PC-3 (cell line): Measurements from ENCODE around the gene GRK6. TPM values are rescaled to one million over a fixed set of nuclear protein-coding genes. Genes with fewer than 3 reads are reported as not detected.

Source experiments
- ATAC-seq: fragments of 200-7000 bp; cut with Tn5 transposase; 2 replicates; pipeline ENCODE4 v1.9.1; 2020; ENCODE audit warnings: mild to moderate bottlenecking, moderate library complexity
- BruUV-seq: library from RNA; stranded (reverse); fragments of 400-500 nt; replicated peaks from 2 replicates; lab custom pipeline; 2021; lab: Mats Ljungman, UMichigan
- CTCF ChIA-PET: fragments of 300-600 bp; sonication (Branson Sonifier 250); formaldehyde crosslinking; loops from one replicate; lab custom pipeline; 2022; ENCODE audit warnings: antibody characterized with exemption; lab: Charles Lee
- POLR2A ChIA-PET: fragments of 300-600 bp; sonication (Branson Sonifier 250); formaldehyde crosslinking; loops from one replicate; lab custom pipeline; 2022; ENCODE audit warnings: antibody characterized with exemption; ENCODE audit not compliant: unreplicated experiment; lab: Charles Lee
- DNase-seq: peaks from one replicate; pipeline ENCODE4 v3.0.0-alpha.2; 2015
- H2AFZ ChIP-seq: fragments of 300-600 bp; sonication (generic); 2 replicates; pipeline ENCODE4 v1.6.0; 2016; ENCODE audit warnings: antibody characterized with exemption, low read length
- H3F3A ChIP-seq: fragments of 300-600 bp; sonication (generic); one replicate; pipeline ENCODE4 v1.6.0; 2017; ENCODE audit warnings: antibody characterized with exemption, low read length, control low read depth, mild to moderate bottlenecking; ENCODE audit not compliant: unreplicated experiment
- H3K27ac ChIP-seq: fragments of 300-600 bp; sonication (generic); 2 replicates; pipeline ENCODE4 v1.5.1; 2016; ENCODE audit warnings: mild to moderate bottlenecking, low read length
- H3K27me3 ChIP-seq: fragments of 300-600 bp; sonication (generic); 2 replicates; pipeline ENCODE4 v1.6.1; 2016; ENCODE audit warnings: low read length, mixed read lengths
- H3K36me3 ChIP-seq: fragments of 300-600 bp; sonication (generic); 2 replicates; pipeline ENCODE4 v1.6.1; 2016; ENCODE audit warnings: low read depth, mixed run types, low read length, mixed read lengths
- H3K4me1 ChIP-seq: fragments of 300-600 bp; sonication (generic); 2 replicates; pipeline ENCODE4 v1.5.1; 2016; ENCODE audit warnings: low read length; ENCODE audit not compliant: insufficient read depth
- H3K4me2 ChIP-seq: fragments of 300-600 bp; sonication (generic); 2 replicates; pipeline ENCODE4 v1.6.0; 2016; ENCODE audit warnings: low read length
- H3K4me3 ChIP-seq: fragments of 300-600 bp; sonication (generic); 2 replicates; pipeline ENCODE4 v1.5.1; 2016; ENCODE audit warnings: mild to moderate bottlenecking, low read length, mixed read lengths
- H3K79me2 ChIP-seq: fragments of 300-600 bp; sonication (generic); 2 replicates; pipeline ENCODE4 v1.6.1; 2017; ENCODE audit warnings: low read length, mixed read lengths
- H3K9ac ChIP-seq: fragments of 300-600 bp; sonication (generic); 2 replicates; pipeline ENCODE4 v1.6.0; 2016; ENCODE audit warnings: mild to moderate bottlenecking, low read length
- H3K9me2 ChIP-seq: fragments of 300-600 bp; sonication (generic); replicated peaks from 2 replicates; pipeline ENCODE4 v1.6.1; 2016; ENCODE audit warnings: mixed run types, low read length, mixed read lengths
- H3K9me3 ChIP-seq: fragments of 300-600 bp; sonication (generic); 2 replicates; pipeline ENCODE4 v1.6.1; 2016; ENCODE audit warnings: low read length, mixed read lengths
- H4K20me1 ChIP-seq: fragments of 300-600 bp; sonication (generic); 2 replicates; pipeline ENCODE4 v1.6.1; 2016; ENCODE audit warnings: low read length, mixed read lengths
- EZH2 ChIP-seq: fragments of 300-600 bp; sonication (generic); IDR thresholded peaks from one replicate; pipeline ENCODE4 v1.6.1; 2017; ENCODE audit warnings: antibody characterized with exemption, mild to moderate bottlenecking, low read length; ENCODE audit not compliant: unreplicated experiment
- EZH2phosphoT487 ChIP-seq: fragments of 300-600 bp; sonication (generic); IDR thresholded peaks from 2 replicates; pipeline ENCODE4 v1.6.1; 2018; ENCODE audit warnings: mild to moderate bottlenecking, antibody characterized with exemption, low read length, borderline replicate concordance
- intact Hi-C: fragments of 100-400 bp; cut with micrococcal nuclease; formaldehyde crosslinking; loops from 2 replicates; pipeline ENCODE4 v1.9.0; 2023
- total RNA-seq: library from RNA; depleted of rRNA; stranded (reverse); fragments of >200 nt; gene quantifications from 2 replicates; pipeline ENCODE4 v1.2.3, GENCODE V29; 2014
- TF ChIP-seq, protein P1 (sequence below): fragments of 300-600 bp; sonication (generic); conservative IDR thresholded peaks from 2 replicates; pipeline ENCODE4 v1.5.1; 2017; ENCODE audit warnings: antibody characterized with exemption, low read depth, mild to moderate bottlenecking, low read length

The GRK6 gene
- total RNA-seq, 1 experiment from 2014 or later: 69.9 TPM

DNA sequence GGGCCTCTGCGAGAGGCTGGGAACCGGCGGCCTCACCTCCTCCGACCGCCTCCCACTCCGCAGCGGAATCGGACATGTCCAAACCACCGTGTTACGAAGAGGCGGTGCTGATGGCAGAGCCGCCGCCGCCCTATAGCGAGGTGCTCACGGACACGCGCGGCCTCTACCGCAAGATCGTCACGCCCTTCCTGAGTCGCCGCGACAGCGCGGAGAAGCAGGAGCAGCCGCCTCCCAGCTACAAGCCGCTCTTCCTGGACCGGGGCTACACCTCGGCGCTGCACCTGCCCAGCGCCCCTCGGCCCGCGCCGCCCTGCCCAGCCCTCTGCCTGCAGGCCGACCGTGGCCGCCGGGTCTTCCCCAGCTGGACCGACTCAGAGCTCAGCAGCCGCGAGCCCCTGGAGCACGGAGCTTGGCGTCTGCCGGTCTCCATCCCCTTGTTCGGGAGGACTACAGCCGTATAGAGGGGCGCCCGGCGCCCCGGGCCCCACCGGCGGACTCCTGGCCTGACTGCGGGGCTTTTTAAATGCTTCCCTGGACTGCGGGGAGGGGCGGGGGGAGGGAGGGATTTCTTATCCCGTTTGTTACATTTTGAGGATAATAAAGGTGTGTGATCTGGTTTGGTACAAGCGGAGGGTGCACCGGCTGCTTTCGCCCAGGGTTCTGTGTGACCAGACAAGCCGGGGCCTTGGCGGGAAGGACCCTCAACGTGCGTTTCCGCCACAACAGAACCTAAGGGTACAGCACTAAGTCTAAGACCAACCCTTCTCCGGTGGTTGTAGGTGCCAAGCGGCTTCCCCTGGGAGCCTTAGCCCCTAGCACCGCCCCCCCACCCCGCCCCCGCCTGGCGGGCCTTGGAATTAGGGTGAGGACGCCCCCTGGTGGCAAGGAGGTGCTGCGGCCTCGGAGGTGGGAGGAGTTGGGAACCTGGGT, 29.4 kb downstream of the GRK6 start:
- peak; percentile 29 for ATAC-seq
- peaks cover 14% of the 10 kb centered on the region; the same call in 1 of the 2 replicates for H4K20me1 ChIP-seq
- H3K27ac ChIP-seq: peak overlapping the region; percentile 60
- no peak for TF ChIP-seq EZH2phosphoT487
- TF ChIP-seq EZH2: no peak
- TF ChIP-seq, protein P1, sequence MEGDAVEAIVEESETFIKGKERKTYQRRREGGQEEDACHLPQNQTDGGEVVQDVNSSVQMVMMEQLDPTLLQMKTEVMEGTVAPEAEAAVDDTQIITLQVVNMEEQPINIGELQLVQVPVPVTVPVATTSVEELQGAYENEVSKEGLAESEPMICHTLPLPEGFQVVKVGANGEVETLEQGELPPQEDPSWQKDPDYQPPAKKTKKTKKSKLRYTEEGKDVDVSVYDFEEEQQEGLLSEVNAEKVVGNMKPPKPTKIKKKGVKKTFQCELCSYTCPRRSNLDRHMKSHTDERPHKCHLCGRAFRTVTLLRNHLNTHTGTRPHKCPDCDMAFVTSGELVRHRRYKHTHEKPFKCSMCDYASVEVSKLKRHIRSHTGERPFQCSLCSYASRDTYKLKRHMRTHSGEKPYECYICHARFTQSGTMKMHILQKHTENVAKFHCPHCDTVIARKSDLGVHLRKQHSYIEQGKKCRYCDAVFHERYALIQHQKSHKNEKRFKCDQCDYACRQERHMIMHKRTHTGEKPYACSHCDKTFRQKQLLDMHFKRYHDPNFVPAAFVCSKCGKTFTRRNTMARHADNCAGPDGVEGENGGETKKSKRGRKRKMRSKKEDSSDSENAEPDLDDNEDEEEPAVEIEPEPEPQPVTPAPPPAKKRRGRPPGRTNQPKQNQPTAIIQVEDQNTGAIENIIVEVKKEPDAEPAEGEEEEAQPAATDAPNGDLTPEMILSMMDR: peak; percentile 86
- CTCF ChIA-PET: interaction anchor here (0.6 to 3.4 kb wide), 7 partner anchors 10 to 146 kb away, joined by 3 to 36 read pairs (median 5); partner anchors contain the start of gene PDLIM7
- peak overlapping the region; percentile 92; the same call in 1 of the 2 replicates for H2AFZ ChIP-seq
- peaks cover 5% of the 10 kb centered on the region for H3K36me3 ChIP-seq
- H3K4me1 ChIP-seq: peaks cover 16% of the 10 kb centered on the region; the same call in 1 of the 2 replicates
- no TSS peak for BruUV-seq
- H3K27me3 ChIP-seq: no peaks in the 10 kb centered on the region
- H3K79me2 ChIP-seq: no peaks in the 10 kb centered on the region
- H3K9me2 ChIP-seq: no peaks in the 10 kb centered on the region
- intact Hi-C loops: loop anchor here (1.0 to 2.0 kb wide), 6 partner anchors 17 to 147 kb away; partner anchors contain the start of genes DBN1, GRK6 and PDLIM7
- peak overlapping the region; percentile 88 for H3K4me3 ChIP-seq
- peak overlapping the region; percentile 80 for H3K9ac ChIP-seq
- peaks cover 8% of the 10 kb centered on the region for H3F3A ChIP-seq
- POLR2A ChIA-PET: interaction anchor here (1.1 kb wide), 1 partner anchor 42 kb away, joined by 3 read pairs; the partner anchor contains the start of gene PDLIM7
- peak overlapping the region; percentile 99 for H3K4me2 ChIP-seq
- H3K9me3 ChIP-seq: no peaks in the 10 kb centered on the region
- peak; percentile 93 for DNase-seq

DNA sequence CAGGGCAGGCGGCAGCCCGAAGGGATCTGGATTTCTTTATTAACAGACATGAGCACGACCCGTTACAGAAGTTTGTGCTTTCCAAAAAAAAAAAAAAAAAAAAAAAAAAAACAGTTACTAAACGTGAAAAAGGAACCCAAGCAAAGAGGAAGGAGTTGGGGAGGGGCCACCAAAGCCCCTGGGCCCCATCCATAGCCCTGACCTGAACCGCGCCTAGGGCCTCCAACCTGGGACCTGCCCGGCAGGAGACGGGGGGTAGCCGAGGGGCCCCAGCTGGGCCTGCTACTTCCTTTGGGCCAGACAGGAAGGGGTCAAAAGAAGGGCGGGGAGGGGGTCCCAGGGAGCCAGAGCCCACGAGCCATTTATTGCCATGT, 30.1 kb downstream of the GRK6 start:
- peaks cover 5% of the 10 kb centered on the region for H3K36me3 ChIP-seq
- no peak overlapping the region for H3K4me3 ChIP-seq
- no peak overlapping the region for H3K9ac ChIP-seq
- H3K4me1 ChIP-seq: peaks cover 16% of the 10 kb centered on the region; the same call in 1 of the 2 replicates
- H3K9me3 ChIP-seq: no peaks in the 10 kb centered on the region
- H3K27ac ChIP-seq: no peak overlapping the region
- H3K4me2 ChIP-seq: 0 out of 2 replicates have a peak overlapping the region, but pooled peaks have one; percentile 17
- TF ChIP-seq EZH2 (no peak), EZH2phosphoT487 (no peak)
- TF ChIP-seq, protein P1: peak; percentile 12; the same call in 1 of the 2 replicates
- no peaks in the 10 kb centered on the region for H3K79me2 ChIP-seq
- ChIA-PET POLR2A (no interaction called here), CTCF (interaction anchor here (3.4 kb wide), 1 partner anchor 53 kb away, joined by 36 read pairs; no protein-coding TSS in a partner anchor)
- peaks cover 8% of the 10 kb centered on the region for H3F3A ChIP-seq
- H3K27me3 ChIP-seq: no peaks in the 10 kb centered on the region
- H3K9me2 ChIP-seq: no peaks in the 10 kb centered on the region
- H2AFZ ChIP-seq: no peak overlapping the region
- intact Hi-C loops: loop anchor here (1.0 to 2.0 kb wide), 2 partner anchors 16 to 41 kb away; partner anchors contain the start of genes DBN1 and PDLIM7
- DNase-seq (no peak), ATAC-seq (no peak)
- no TSS peak for BruUV-seq
- peaks cover 14% of the 10 kb centered on the region; the same call in 1 of the 2 replicates for H4K20me1 ChIP-seq
